HUES48 (cell line): ENCODE data around the gene AP2A1.
A peak's percentile ranks its signal among the peaks of the same experiment; 100 is the strongest.

ENCODE experiments used
- H3K27ac ChIP-seq: one replicate; pipeline ENCODE4 v1.7.0; 2013; ENCODE audit warnings: low read depth, low read length, inconsistent platforms
- H3K27me3 ChIP-seq: 2 replicates; pipeline ENCODE4 v1.6.1; 2013; ENCODE audit warnings: mild to moderate bottlenecking, low read length; ENCODE audit not compliant: control insufficient read depth, insufficient read depth
- H3K36me3 ChIP-seq: 2 replicates; pipeline ENCODE4 v1.6.1; 2013; ENCODE audit warnings: low read length; ENCODE audit not compliant: control insufficient read depth, insufficient read depth
- H3K4me1 ChIP-seq: 2 replicates; pipeline ENCODE4 v1.6.1; 2013; ENCODE audit warnings: mild to moderate bottlenecking, low read length; ENCODE audit not compliant: control insufficient read depth, insufficient read depth
- H3K4me3 ChIP-seq: 2 replicates; pipeline ENCODE4 v1.5.1; 2013; ENCODE audit warnings: mild to moderate bottlenecking, low read depth, low read length
- H3K9ac ChIP-seq: 2 replicates; pipeline ENCODE4 v1.6.1; 2013; ENCODE audit warnings: mild to moderate bottlenecking, low read depth, low read length, moderate library complexity
- H3K9me3 ChIP-seq: 2 replicates; pipeline ENCODE4 v1.6.1; 2013; ENCODE audit warnings: low read length; ENCODE audit not compliant: control insufficient read depth, insufficient read depth

AP2A1 gene

DNA sequence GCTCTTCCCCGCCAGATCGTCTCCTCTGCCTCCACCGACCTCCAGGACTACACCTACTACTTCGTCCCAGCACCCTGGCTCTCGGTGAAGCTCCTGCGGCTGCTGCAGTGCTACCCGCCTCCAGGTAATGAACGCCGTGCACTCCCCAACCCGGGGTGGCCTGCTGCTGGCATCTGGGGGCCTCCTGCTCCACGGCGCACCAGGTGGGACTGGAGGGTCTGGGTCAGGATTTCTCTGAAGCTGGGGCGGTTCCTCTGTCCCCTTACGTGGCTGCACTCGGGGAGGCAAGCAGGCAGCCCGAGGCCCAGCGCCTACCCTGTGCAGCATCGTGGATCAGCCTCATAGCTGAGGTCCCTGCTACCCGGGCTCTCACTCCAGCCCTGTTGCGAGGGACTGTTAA lies 28.8 kb downstream of the AP2A1 start:
- Histone ChIP-seq H3K4me1 (no peaks in the 10 kb centered on the region), H3K36me3 (peaks cover 76% of the 10 kb centered on the region), H3K4me3 (no peak overlapping the region), H3K9ac (no peak overlapping the region), H3K27ac (no peak overlapping the region), H3K9me3 (no peaks in the 10 kb centered on the region), H3K27me3 (no peaks in the 10 kb centered on the region)

DNA sequence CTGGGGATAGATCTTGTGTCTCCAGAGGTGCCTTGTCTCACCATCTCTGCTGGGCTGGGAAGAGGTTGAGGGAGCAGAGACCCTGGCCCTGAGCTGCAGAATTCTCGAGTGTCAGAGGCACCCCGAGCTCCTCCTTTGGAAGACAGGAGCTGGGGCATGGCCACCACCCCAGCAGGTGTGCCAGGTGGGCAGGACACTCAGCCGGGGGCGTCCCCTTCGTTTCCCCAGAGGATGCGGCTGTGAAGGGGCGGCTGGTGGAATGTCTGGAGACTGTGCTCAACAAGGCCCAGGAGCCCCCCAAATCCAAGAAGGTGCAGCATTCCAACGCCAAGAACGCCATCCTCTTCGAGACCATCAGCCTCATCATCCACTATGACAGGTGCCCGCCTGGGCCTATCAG lies 31.8 kb downstream of the AP2A1 start:
- peaks cover 5% of the 10 kb centered on the region for H3K4me1 ChIP-seq
- H3K36me3 ChIP-seq: peaks cover 66% of the 10 kb centered on the region
- H3K27ac ChIP-seq: no peak overlapping the region
- no peak overlapping the region for H3K4me3 ChIP-seq
- no peaks in the 10 kb centered on the region for H3K27me3 ChIP-seq
- no peaks in the 10 kb centered on the region for H3K9me3 ChIP-seq
- H3K9ac ChIP-seq: no peak overlapping the region

DNA sequence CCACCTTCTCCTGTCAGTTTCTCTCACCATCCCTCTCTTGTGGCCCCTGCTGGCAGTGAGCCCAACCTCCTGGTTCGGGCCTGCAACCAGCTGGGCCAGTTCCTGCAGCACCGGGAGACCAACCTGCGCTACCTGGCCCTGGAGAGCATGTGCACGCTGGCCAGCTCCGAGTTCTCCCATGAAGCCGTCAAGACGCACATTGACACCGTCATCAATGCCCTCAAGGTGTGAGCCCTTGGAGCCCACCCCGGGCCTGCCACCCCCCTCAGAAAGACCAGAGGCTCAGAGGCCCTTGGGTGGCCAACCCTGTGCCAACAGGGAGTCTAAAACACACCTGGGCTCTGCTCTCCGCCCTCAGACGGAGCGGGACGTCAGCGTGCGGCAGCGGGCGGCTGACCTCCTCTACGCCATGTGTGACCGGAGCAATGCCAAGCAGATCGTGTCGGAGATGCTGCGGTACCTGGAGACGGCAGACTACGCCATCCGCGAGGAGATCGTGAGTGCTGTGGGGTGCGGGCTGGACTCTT lies 32.5 kb downstream of the AP2A1 start:
- Histone ChIP-seq H3K36me3 (peaks cover 67% of the 10 kb centered on the region), H3K9me3 (no peaks in the 10 kb centered on the region), H3K27ac (no peak overlapping the region), H3K9ac (no peak overlapping the region), H3K4me1 (peaks cover 5% of the 10 kb centered on the region), H3K4me3 (no peak overlapping the region), H3K27me3 (no peaks in the 10 kb centered on the region)

DNA sequence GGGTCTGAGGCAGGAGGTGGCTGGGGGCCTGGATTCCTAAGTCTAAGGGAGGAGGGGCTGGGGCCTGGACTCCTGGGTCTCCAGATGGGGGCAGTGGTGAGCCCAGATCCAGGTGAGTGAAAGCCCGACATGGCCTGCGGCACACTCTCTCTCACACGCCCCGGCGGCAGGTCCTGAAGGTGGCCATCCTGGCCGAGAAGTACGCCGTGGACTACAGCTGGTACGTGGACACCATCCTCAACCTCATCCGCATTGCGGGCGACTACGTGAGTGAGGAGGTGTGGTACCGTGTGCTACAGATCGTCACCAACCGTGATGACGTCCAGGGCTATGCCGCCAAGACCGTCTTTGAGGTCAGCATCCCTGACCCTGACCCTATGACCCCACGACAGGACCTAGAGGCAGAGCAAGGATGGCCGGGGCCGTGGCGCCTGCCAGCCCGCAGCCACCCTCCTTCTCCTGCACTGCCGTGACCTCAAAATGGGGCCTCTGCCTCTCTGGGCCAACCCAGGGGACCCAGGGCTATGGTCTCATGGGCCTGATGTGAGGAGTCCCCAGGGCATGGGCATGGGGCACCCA lies 33.1 kb downstream of the AP2A1 start:
- Histone ChIP-seq H3K9me3 (no peaks in the 10 kb centered on the region), H3K27ac (no peak overlapping the region), H3K4me1 (peaks cover 5% of the 10 kb centered on the region), H3K27me3 (no peaks in the 10 kb centered on the region), H3K36me3 (peaks cover 65% of the 10 kb centered on the region), H3K9ac (no peak overlapping the region), H3K4me3 (no peak overlapping the region)

DNA sequence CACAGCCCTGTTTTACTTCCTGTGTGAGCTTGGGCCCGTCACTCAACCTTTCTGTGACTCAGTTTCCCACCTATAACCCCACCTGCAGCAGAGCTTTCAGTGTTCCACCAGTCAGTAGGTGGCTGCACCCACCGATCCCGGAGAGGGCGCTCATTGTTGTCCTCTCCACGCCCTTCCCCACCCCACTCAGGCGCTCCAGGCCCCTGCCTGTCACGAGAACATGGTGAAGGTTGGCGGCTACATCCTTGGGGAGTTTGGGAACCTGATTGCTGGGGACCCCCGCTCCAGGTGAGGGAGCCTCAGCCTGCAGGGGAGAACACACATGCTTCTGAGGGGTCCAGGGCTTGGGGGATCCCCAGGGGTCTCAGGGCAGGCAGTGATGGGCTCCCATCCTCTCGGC lies 34.0 kb downstream of the AP2A1 start:
- Histone ChIP-seq H3K27me3 (no peaks in the 10 kb centered on the region), H3K4me3 (no peak overlapping the region), H3K9ac (no peak overlapping the region), H3K9me3 (no peaks in the 10 kb centered on the region), H3K27ac (no peak overlapping the region), H3K4me1 (peaks cover 5% of the 10 kb centered on the region), H3K36me3 (peaks cover 56% of the 10 kb centered on the region)

DNA sequence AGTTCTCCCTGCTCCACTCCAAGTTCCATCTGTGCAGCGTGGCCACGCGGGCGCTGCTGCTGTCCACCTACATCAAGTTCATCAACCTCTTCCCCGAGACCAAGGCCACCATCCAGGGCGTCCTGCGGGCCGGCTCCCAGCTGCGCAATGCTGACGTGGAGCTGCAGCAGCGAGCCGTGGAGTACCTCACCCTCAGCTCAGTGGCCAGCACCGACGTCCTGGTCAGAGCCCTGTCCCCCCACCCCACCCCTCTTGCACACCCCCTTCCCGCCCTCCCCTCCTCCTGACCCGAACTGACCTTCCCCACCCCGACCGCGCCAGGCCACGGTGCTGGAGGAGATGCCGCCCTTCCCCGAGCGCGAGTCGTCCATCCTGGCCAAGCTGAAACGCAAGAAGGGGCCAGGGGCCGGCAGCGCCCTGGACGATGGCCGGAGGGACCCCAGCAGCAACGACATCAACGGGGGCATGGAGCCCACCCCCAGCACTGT lies 34.6 kb downstream of the AP2A1 start:
- H3K4me3 ChIP-seq: no peak overlapping the region
- H3K36me3 ChIP-seq: peaks cover 49% of the 10 kb centered on the region
- no peaks in the 10 kb centered on the region for H3K27me3 ChIP-seq
- H3K9me3 ChIP-seq: no peaks in the 10 kb centered on the region
- no peak overlapping the region for H3K9ac ChIP-seq
- no peak overlapping the region for H3K27ac ChIP-seq
- peaks cover 5% of the 10 kb centered on the region for H3K4me1 ChIP-seq

DNA sequence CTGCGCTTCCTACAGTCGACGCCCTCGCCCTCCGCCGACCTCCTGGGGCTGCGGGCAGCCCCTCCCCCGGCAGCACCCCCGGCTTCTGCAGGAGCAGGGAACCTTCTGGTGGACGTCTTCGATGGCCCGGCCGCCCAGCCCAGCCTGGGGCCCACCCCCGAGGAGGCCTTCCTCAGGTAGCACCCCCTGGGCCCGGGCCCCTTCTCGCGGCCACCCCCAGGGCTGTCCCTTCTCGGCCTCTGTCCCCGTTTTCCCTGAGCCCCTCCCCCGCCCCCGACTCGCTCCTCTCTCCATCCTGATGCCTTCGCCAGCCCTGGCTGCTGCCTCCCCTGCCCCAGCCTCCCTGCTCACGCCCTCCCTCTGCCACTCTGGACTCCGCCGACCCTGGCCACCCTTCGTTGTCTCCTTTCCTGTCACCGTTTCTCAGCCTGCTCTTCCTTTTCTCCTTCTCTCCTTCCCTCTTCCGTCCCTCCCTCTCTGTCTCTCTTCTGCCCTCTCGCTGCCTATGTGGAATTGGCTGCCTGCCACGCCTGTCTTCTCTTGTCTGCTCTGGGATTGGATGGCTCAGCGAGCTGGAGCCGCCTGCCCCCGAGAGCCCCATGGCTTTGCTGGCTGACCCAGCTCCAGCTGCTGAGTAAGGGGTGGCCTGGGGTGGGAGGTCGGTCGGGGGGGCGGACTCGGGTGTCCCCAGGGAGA lies 35.3 kb downstream of the AP2A1 start:
- H3K9ac ChIP-seq: no peak overlapping the region
- H3K27ac ChIP-seq: no peak overlapping the region
- H3K9me3 ChIP-seq: no peaks in the 10 kb centered on the region
- peaks cover 5% of the 10 kb centered on the region for H3K4me1 ChIP-seq
- peak overlapping the region; percentile 53; the same call in 1 of the 2 replicates for H3K4me3 ChIP-seq
- no peaks in the 10 kb centered on the region for H3K27me3 ChIP-seq
- H3K36me3 ChIP-seq: peaks cover 45% of the 10 kb centered on the region

DNA sequence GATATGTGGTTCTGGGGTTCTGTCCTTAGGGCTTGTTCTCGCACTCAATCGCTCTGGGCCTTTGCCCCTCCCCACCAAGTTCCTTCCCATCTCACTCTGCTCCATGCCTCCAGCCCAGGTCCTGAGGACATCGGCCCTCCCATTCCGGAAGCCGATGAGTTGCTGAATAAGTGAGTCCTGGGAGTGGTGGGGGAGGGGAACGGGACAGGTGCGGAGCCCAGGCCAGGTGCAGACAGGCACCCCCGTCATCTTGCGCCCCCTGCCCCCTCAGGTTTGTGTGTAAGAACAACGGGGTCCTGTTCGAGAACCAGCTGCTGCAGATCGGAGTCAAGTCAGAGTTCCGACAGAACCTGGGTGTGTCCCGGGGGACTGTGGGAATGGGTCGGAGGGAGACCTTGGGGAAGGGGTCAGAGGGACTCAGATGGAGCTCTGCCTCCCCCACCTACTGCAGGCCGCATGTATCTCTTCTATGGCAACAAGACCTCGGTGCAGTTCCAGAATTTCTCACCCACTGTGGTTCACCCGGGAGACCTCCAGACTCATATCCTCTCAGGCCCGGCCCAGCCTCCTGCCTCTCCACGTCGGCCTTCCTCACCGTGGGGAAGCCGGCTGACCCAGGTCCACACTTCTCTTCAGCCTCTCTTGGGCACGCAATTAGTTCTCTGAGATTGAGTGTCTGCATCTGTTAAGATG lies 36.2 kb downstream of the AP2A1 start:
- H3K4me3 ChIP-seq: no peak overlapping the region; the same call in 1 of the 2 replicates
- no peaks in the 10 kb centered on the region for H3K27me3 ChIP-seq
- H3K9me3 ChIP-seq: no peaks in the 10 kb centered on the region
- peaks cover 43% of the 10 kb centered on the region for H3K36me3 ChIP-seq
- no peak overlapping the region for H3K27ac ChIP-seq
- peaks cover 5% of the 10 kb centered on the region for H3K4me1 ChIP-seq
- no peak overlapping the region for H3K9ac ChIP-seq

DNA sequence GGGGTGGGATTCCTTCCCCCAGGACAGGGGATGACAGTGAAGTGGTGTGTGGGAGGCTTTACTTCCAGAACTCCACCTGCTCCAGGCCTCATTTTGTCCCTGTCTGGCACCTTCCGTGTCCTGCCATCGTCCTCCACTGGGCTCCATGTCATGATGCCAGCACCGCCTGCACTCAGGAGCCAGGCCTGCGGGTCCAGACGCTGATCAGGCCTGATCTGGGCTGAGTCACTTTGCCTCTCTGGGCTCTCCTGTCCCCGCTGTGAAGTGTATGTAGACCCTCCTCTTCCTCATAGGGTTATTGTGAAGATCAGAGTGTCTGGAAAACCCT lies 36.7 kb downstream of the AP2A1 start:
- Histone ChIP-seq H3K27ac (no peak overlapping the region), H3K4me1 (peaks cover 5% of the 10 kb centered on the region), H3K36me3 (peaks cover 38% of the 10 kb centered on the region), H3K9me3 (no peaks in the 10 kb centered on the region), H3K27me3 (no peaks in the 10 kb centered on the region), H3K4me3 (no peak overlapping the region), H3K9ac (no peak overlapping the region)

DNA sequence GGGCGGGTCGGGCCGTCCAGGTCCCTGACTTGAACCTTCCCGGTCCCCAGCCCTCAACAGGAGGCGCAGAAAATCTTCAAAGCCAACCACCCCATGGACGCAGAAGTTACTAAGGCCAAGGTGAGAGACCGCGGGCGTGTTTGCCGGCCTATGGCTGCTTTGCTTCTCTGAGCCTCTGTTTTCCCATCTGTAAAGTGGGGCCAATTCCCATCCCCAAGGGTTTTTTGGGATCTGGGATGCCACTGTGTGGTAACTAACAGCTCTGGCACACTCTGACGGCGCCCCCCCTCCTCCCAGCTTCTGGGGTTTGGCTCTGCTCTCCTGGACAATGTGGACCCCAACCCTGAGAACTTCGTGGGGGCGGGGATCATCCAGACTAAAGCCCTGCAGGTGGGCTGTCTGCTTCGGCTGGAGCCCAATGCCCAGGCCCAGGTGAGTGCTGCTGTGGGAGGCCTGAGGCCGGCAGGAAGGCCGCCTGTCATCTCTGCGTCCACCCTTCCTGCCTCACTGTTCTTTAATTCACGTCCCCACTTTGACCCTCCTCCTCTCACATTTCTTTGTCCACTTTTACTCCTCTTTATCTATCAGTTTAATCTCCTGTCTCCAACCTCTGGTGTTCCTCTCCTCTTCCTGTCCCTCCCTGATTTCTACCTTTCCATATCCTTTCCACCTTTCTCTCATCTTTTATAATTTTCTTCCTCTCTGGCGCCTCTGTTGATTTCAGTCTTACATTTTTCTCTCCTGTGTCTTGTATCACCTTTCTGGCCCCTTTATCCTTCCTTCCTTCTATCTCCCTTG lies 39.2 kb downstream of the AP2A1 start:
- Histone ChIP-seq H3K4me1 (peaks cover 12% of the 10 kb centered on the region), H3K4me3 (no peak overlapping the region), H3K27me3 (no peaks in the 10 kb centered on the region), H3K27ac (no peak overlapping the region), H3K9ac (no peak overlapping the region), H3K36me3 (peaks cover 22% of the 10 kb centered on the region), H3K9me3 (no peaks in the 10 kb centered on the region)
